T-helper 1 cell treated with Interleukin-12 subunit alpha and Interleukin-12 subunit beta and Interleukin-4 antibody, amounts not matched to agents 30 μg/mL and 1 μg/mL, for 36 hours (primary cell): ENCODE data around the gene CCSAP.
"Not testable (repeated sequence)": the region's sequence is repeated elsewhere in the genome, so short reads cannot be mapped to it uniquely, and the experiment has no call there.

Experiments
- H3K27ac Mint-ChIP-seq: one replicate; pipeline ENCODE4 v1.8.0; 2021; ENCODE audit warnings: mild to moderate bottlenecking, mixed read lengths
- H3K27me3 Mint-ChIP-seq: one replicate; pipeline ENCODE4 v1.8.0; 2021; ENCODE audit warnings: low read depth, mixed read lengths
- H3K36me3 Mint-ChIP-seq: one replicate; pipeline ENCODE4 v1.8.0; 2021; ENCODE audit warnings: low read depth, mixed read lengths
- H3K4me1 Mint-ChIP-seq: one replicate; pipeline ENCODE4 v1.8.0; 2021; ENCODE audit warnings: low read depth, mixed read lengths
- H3K4me3 Mint-ChIP-seq: one replicate; pipeline ENCODE4 v1.8.0; 2021; ENCODE audit warnings: mild to moderate bottlenecking, moderate library complexity, mixed read lengths
- H3K9me3 Mint-ChIP-seq: one replicate; pipeline ENCODE4 v1.8.0; 2021; ENCODE audit warnings: mixed read lengths

The CCSAP gene

GRCh38 chr1:229342656-229343569, at the start of gene CCSAP:
Gene CCSAP (minus strand): TSS chr1:229343047. CDS start chr1:229342465, 582 bp downstream.
- peak within 1 kb of the TSS; percentile 83 for H3K27ac Mint-ChIP-seq
- peaks cover 10% of the 10 kb centered on the region for H3K9me3 Mint-ChIP-seq
- H3K36me3 Mint-ChIP-seq: peaks cover 6% of the 10 kb centered on the region
- H3K4me1 Mint-ChIP-seq: peaks cover 38% of the 10 kb centered on the region
- peaks cover 32% of the 10 kb centered on the region for H3K27me3 Mint-ChIP-seq
- peak within 1 kb of the TSS; percentile 92 for H3K4me3 Mint-ChIP-seq

- Mint-ChIP-seq H3K27me3 (peaks cover 33% of the 10 kb centered on the region), H3K4me3 (no peak overlapping the region), H3K9me3 (no peaks in the 10 kb centered on the region), H3K27ac (no peak overlapping the region), H3K36me3 (no peaks in the 10 kb centered on the region), H3K4me1 (no peaks in the 10 kb centered on the region)
These were observed 47.3 kb upstream of the CCSAP start for GRCh38 chr1:229390130-229390529.

- Mint-ChIP-seq H3K27ac (no peak overlapping the region), H3K36me3 (no peaks in the 10 kb centered on the region), H3K9me3 (no peaks in the 10 kb centered on the region), H3K4me3 (no peak overlapping the region), H3K27me3 (peaks cover 37% of the 10 kb centered on the region), H3K4me1 (no peaks in the 10 kb centered on the region)
These were observed 46.2 kb upstream of the CCSAP start for GRCh38 chr1:229388897-229389580.

- H3K27me3 Mint-ChIP-seq: peaks cover 36% of the 10 kb centered on the region
- H3K4me1 Mint-ChIP-seq: no peaks in the 10 kb centered on the region
- H3K27ac Mint-ChIP-seq: no peak overlapping the region
- no peaks in the 10 kb centered on the region for H3K9me3 Mint-ChIP-seq
- no peaks in the 10 kb centered on the region for H3K36me3 Mint-ChIP-seq
- H3K4me3 Mint-ChIP-seq: no peak overlapping the region
These were observed 43.1 kb upstream of the CCSAP start for GRCh38 chr1:229385853-229386456.

GRCh38 chr1:229384822-229385221, 42.0 kb upstream of the CCSAP start:
- Mint-ChIP-seq H3K36me3 (no peaks in the 10 kb centered on the region), H3K27me3 (peaks cover 35% of the 10 kb centered on the region), H3K9me3 (no peaks in the 10 kb centered on the region), H3K4me1 (no peaks in the 10 kb centered on the region), H3K27ac (no peak overlapping the region), H3K4me3 (no peak overlapping the region)

GRCh38 chr1:229383961-229384360, 41.1 kb upstream of the CCSAP start:
- H3K27ac Mint-ChIP-seq: no peak overlapping the region
- H3K9me3 Mint-ChIP-seq: no peaks in the 10 kb centered on the region
- no peak overlapping the region for H3K4me3 Mint-ChIP-seq
- H3K27me3 Mint-ChIP-seq: peaks cover 33% of the 10 kb centered on the region
- no peaks in the 10 kb centered on the region for H3K36me3 Mint-ChIP-seq
- no peaks in the 10 kb centered on the region for H3K4me1 Mint-ChIP-seq

- Mint-ChIP-seq H3K4me3 (no peak overlapping the region), H3K36me3 (no peaks in the 10 kb centered on the region), H3K27ac (no peak overlapping the region), H3K9me3 (no peaks in the 10 kb centered on the region), H3K4me1 (no peaks in the 10 kb centered on the region), H3K27me3 (peaks cover 32% of the 10 kb centered on the region)
These were observed 40.3 kb upstream of the CCSAP start for GRCh38 chr1:229383188-229383587.

GRCh38 chr1:229381234-229381633, 38.4 kb upstream of the CCSAP start:
- Mint-ChIP-seq H3K27me3 (peaks cover 29% of the 10 kb centered on the region), H3K36me3 (no peaks in the 10 kb centered on the region), H3K4me3 (no peak overlapping the region), H3K27ac (no peak overlapping the region), H3K9me3 (no peaks in the 10 kb centered on the region), H3K4me1 (no peaks in the 10 kb centered on the region)

GRCh38 chr1:229380536-229381160, 37.8 kb upstream of the CCSAP start:
- Mint-ChIP-seq H3K9me3 (no peaks in the 10 kb centered on the region), H3K36me3 (no peaks in the 10 kb centered on the region), H3K27me3 (peaks cover 30% of the 10 kb centered on the region), H3K4me1 (no peaks in the 10 kb centered on the region), H3K4me3 (no peak overlapping the region), H3K27ac (no peak overlapping the region)

- Mint-ChIP-seq H3K27ac (no peak overlapping the region), H3K4me1 (no peaks in the 10 kb centered on the region), H3K9me3 (no peaks in the 10 kb centered on the region), H3K27me3 (peaks cover 25% of the 10 kb centered on the region), H3K4me3 (no peak overlapping the region), H3K36me3 (no peaks in the 10 kb centered on the region)
These were observed 37.0 kb upstream of the CCSAP start for GRCh38 chr1:229379846-229380245.

- H3K4me1 Mint-ChIP-seq: no peaks in the 10 kb centered on the region
- peaks cover 16% of the 10 kb centered on the region for H3K27me3 Mint-ChIP-seq
- H3K4me3 Mint-ChIP-seq: no peak overlapping the region
- no peaks in the 10 kb centered on the region for H3K36me3 Mint-ChIP-seq
- H3K9me3 Mint-ChIP-seq: no peaks in the 10 kb centered on the region
- no peak overlapping the region for H3K27ac Mint-ChIP-seq
These were observed 35.9 kb upstream of the CCSAP start for GRCh38 chr1:229378586-229379367.

- not testable (repeated sequence) for H3K4me3 Mint-ChIP-seq, H3K9me3 Mint-ChIP-seq, H3K36me3 Mint-ChIP-seq, H3K27ac Mint-ChIP-seq, H3K4me1 Mint-ChIP-seq
- H3K27me3 Mint-ChIP-seq: peaks cover 14% of the 10 kb centered on the region
These were observed 35.2 kb upstream of the CCSAP start for GRCh38 chr1:229378035-229378434.

- Mint-ChIP-seq H3K4me1 (no peaks in the 10 kb centered on the region), H3K27me3 (peaks cover 14% of the 10 kb centered on the region), H3K36me3 (no peaks in the 10 kb centered on the region), H3K27ac (no peak overlapping the region), H3K9me3 (no peaks in the 10 kb centered on the region), H3K4me3 (no peak overlapping the region)
These were observed 34.6 kb upstream of the CCSAP start for GRCh38 chr1:229377429-229377828.

GRCh38 chr1:229376521-229376920, 33.7 kb upstream of the CCSAP start:
- Mint-ChIP-seq H3K9me3 (no peaks in the 10 kb centered on the region), H3K27ac (no peak overlapping the region), H3K27me3 (peaks cover 22% of the 10 kb centered on the region), H3K4me1 (no peaks in the 10 kb centered on the region), H3K4me3 (no peak overlapping the region), H3K36me3 (no peaks in the 10 kb centered on the region)
